B cell (primary cell): ENCODE data around the gene STAM. TPM values are rescaled to one million over a fixed set of nuclear protein-coding genes. Genes with fewer than 3 reads are reported as not detected.

Source experiments
- ATAC-seq: fragments of 200-7000 bp; cut with Tn5 transposase; one replicate; pipeline ENCODE4 v1.10.0; 2021; ENCODE audit warnings: low read depth, mild to moderate bottlenecking, moderate number of reproducible peaks, moderate library complexity
- CTCF ChIA-PET: fragments of 350-600 bp; sonication (Branson Sonifier 250); formaldehyde crosslinking; loops from one replicate; lab custom pipeline; 2021; ENCODE audit warnings: antibody characterized with exemption, inconsistent platforms; lab: Charles Lee
- POLR2A ChIA-PET: fragments of 350-600 bp; sonication (Branson Sonifier 250); formaldehyde crosslinking; loops from one replicate; lab custom pipeline; 2021; ENCODE audit warnings: antibody characterized with exemption; lab: Charles Lee
- DNase-seq: peaks from one replicate; pipeline ENCODE4 v3.0.0; 2013
- H2AFZ ChIP-seq: 2 replicates; pipeline ENCODE4 v1.6.1; 2012; ENCODE audit warnings: mild to moderate bottlenecking, low read depth, low read length; ENCODE audit not compliant: insufficient read depth, poor library complexity, severe bottlenecking
- H3K27ac ChIP-seq, 2 donors: 1 replicate in 1 of 2; 2 replicates in 1 of 2; pipeline ENCODE4 v1.5.1; 2012 to 2013; ENCODE audit warnings: low read length in 2 of 2, mild to moderate bottlenecking in 2 of 2, moderate library complexity in 1 of 2
- H3K27me3 ChIP-seq, 4 experiments: fragments of 200-600 bp in 1 of 4; sonication (generic) in 1 of 4; replicated peaks in 1 of 4; 1 replicate in 2 of 4; 2 replicates in 2 of 4; pipeline versions ENCODE4 v1.6.1 to v1.7.0; 2013 to 2016; ENCODE audit warnings: low read length in 3 of 4, mild to moderate bottlenecking in 2 of 4, mixed read lengths in 1 of 4, moderate library complexity in 1 of 4; ENCODE audit not compliant: insufficient read depth in 4 of 4, control insufficient read depth in 3 of 4; ENCODE audit errors: control extremely low read depth in 1 of 4
- H3K36me3 ChIP-seq, 2 experiments: replicated peaks in 1 of 2; 1 replicate in 1 of 2; 2 replicates in 1 of 2; pipeline versions ENCODE4 v1.6.1 to v1.7.1; 2013; ENCODE audit warnings: low read length in 1 of 2; ENCODE audit not compliant: insufficient read depth in 2 of 2, control insufficient read depth in 1 of 2; ENCODE audit errors: control extremely low read depth in 1 of 2, extremely low read depth in 1 of 2
- H3K4me1 ChIP-seq, 2 donors: fragments of 200-600 bp in 1 of 2; sonication (generic) in 1 of 2; 1 replicate in 1 of 2; 2 replicates in 1 of 2; pipeline versions ENCODE4 v1.5.1 to v1.6.1; 2013 to 2017; ENCODE audit warnings: low read length in 2 of 2; ENCODE audit not compliant: control insufficient read depth in 2 of 2, insufficient read depth in 2 of 2
- H3K4me2 ChIP-seq: replicated peaks from 2 replicates; pipeline ENCODE3; 2012; ENCODE audit warnings: mild to moderate bottlenecking, low read depth, low read length; ENCODE audit not compliant: poor library complexity, severe bottlenecking
- H3K4me3 ChIP-seq, 5 experiments: fragments of 200-600 bp in 1 of 5; sonication (generic) in 1 of 5; 1 replicate in 3 of 5; 2 replicates in 2 of 5; pipeline versions ENCODE4 v1.5.1 to v1.7.0; 2011 to 2016; ENCODE audit warnings: low read length in 4 of 5, mild to moderate bottlenecking in 4 of 5, low read depth in 2 of 5, control low read depth in 1 of 5, moderate library complexity in 1 of 5; ENCODE audit not compliant: insufficient read depth in 1 of 5; ENCODE audit errors: control extremely low read depth in 1 of 5, extremely low read depth in 1 of 5
- H3K79me2 ChIP-seq: fragments of 200-600 bp; sonication (generic); one replicate; pipeline ENCODE4 v1.6.0; 2016; ENCODE audit warnings: low read length; ENCODE audit not compliant: control insufficient read depth, insufficient read depth
- H3K9ac ChIP-seq: fragments of 200-600 bp; sonication (generic); 2 replicates; pipeline ENCODE4 v1.6.1; 2017; ENCODE audit warnings: mild to moderate bottlenecking, low read length, moderate library complexity
- H3K9me3 ChIP-seq, 3 donors: one replicate each; pipeline versions ENCODE4 v1.6.1 to v1.7.1; 2013; ENCODE audit warnings: low read length in 2 of 3; ENCODE audit not compliant: control insufficient read depth in 2 of 3, insufficient read depth in 1 of 3; ENCODE audit errors: control extremely low read depth in 1 of 3
- H4K20me1 ChIP-seq: 2 replicates; pipeline ENCODE4 v1.6.0; 2012; ENCODE audit warnings: mild to moderate bottlenecking, low read length; ENCODE audit not compliant: insufficient read depth, control insufficient read depth, poor library complexity, severe bottlenecking
- H3K27ac Mint-ChIP-seq: one replicate; pipeline ENCODE4 v1.8.0; 2021; ENCODE audit warnings: mixed read lengths
- H3K27me3 Mint-ChIP-seq: one replicate; pipeline ENCODE4 v1.8.0; 2021; ENCODE audit warnings: mixed read lengths
- H3K4me1 Mint-ChIP-seq: one replicate; pipeline ENCODE4 v1.8.0; 2021; ENCODE audit warnings: mixed read lengths
- H3K4me3 Mint-ChIP-seq: one replicate; pipeline ENCODE4 v1.8.0; 2021; ENCODE audit warnings: mixed read lengths
- H3K9me3 Mint-ChIP-seq: one replicate; pipeline ENCODE4 v1.8.0; 2022; ENCODE audit warnings: mixed read lengths; ENCODE audit not compliant: insufficient read depth
- EZH2 ChIP-seq: IDR thresholded peaks from 2 replicates; pipeline ENCODE4 v1.6.1; 2012; ENCODE audit warnings: borderline replicate concordance, low read depth, mild to moderate bottlenecking, moderate library complexity, low read length; ENCODE audit not compliant: insufficient read depth, poor library complexity, severe bottlenecking
- WGBS: methylation state at CpG from one replicate; pipeline ENCODE4 v1.1.5; 2013; ENCODE audit warnings: missing lambda C conversion rate; ENCODE audit not compliant: insufficient coverage; 5-methylcytosine and 5-hydroxymethylcytosine counted together
- intact Hi-C: fragments of 100-400 bp; cut with micrococcal nuclease; formaldehyde crosslinking; loops from one replicate; pipeline ENCODE4 v1.10.0; 2022
- polyA plus RNA-seq: library from polyadenylated mRNA; depleted of rRNA; stranded (reverse); fragments of >200 nt; gene quantifications from 2 replicates; pipeline ENCODE4 v1.2.3, GENCODE V29; 2012
- total RNA-seq, 2 donors: library from RNA; stranded (reverse); fragments of 120-200 nt in 1 of 2; gene quantifications; 1 replicate in 1 of 2; 2 replicates in 1 of 2; pipeline versions ENCODE4 v1.2.3 to v1.2.4, GENCODE V29; 2013 to 2022
- TF ChIP-seq, protein P1 (sequence below): fragments of 200-600 bp; IDR thresholded peaks from one replicate; pipeline ENCODE4 v1.8.0; 2022; ENCODE audit warnings: antibody characterized with exemption, mild to moderate bottlenecking

Gene STAM
- total and polyA plus RNA-seq, 2 donors (not counting 1 experiment from before 2014, with no cell fraction given): 9.1 to 35.1 TPM

DNA sequence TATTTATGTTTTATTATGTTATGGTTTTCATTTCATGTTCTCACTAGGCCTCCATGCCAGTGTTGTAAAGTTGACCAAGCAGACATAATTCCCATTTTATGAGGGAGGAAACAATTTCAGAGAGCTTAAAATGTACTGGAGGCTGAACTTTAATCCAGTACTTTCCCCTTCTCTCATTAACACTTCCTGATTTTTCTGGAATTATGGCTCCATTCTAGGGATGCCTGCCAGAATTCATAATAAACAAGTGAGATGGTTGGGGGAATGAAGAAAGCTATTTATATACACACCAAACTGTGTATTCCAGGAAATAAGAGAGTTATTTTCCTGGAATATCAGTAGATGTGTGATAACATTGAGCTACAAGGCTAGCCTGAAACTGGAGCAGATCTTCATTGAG lies 114.9 kb downstream of the STAM start:
- Histone ChIP-seq H2AFZ (no peak overlapping the region), H3K36me3 (no peaks in the 10 kb centered on the region), H3K4me2 (no peak overlapping the region), H4K20me1 (no peaks in the 10 kb centered on the region), H3K4me1 (peaks cover 3 to 8% of the 10 kb centered on the region in 2 donors), H3K27me3 (no peaks in the 10 kb centered on the region), H3K9ac (no peak overlapping the region), H3K79me2 (no peaks in the 10 kb centered on the region), H3K4me3 (no peak overlapping the region), H3K27ac (no peak overlapping the region), H3K9me3 (no peaks in the 10 kb centered on the region)
- DNase-seq (no peak), ATAC-seq (no peak)
- CTCF ChIA-PET: no interaction called here
- Mint-ChIP-seq H3K27me3 (peaks cover 3% of the 10 kb centered on the region), H3K9me3 (no peaks in the 10 kb centered on the region), H3K27ac (no peak overlapping the region), H3K4me1 (peaks cover 5% of the 10 kb centered on the region), H3K4me3 (no peak overlapping the region)
- intact Hi-C loops: no loop called here
- POLR2A ChIA-PET: no interaction called here
- no peak for TF ChIP-seq EZH2
- TF ChIP-seq, protein P1, sequence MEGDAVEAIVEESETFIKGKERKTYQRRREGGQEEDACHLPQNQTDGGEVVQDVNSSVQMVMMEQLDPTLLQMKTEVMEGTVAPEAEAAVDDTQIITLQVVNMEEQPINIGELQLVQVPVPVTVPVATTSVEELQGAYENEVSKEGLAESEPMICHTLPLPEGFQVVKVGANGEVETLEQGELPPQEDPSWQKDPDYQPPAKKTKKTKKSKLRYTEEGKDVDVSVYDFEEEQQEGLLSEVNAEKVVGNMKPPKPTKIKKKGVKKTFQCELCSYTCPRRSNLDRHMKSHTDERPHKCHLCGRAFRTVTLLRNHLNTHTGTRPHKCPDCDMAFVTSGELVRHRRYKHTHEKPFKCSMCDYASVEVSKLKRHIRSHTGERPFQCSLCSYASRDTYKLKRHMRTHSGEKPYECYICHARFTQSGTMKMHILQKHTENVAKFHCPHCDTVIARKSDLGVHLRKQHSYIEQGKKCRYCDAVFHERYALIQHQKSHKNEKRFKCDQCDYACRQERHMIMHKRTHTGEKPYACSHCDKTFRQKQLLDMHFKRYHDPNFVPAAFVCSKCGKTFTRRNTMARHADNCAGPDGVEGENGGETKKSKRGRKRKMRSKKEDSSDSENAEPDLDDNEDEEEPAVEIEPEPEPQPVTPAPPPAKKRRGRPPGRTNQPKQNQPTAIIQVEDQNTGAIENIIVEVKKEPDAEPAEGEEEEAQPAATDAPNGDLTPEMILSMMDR: no peak

DNA sequence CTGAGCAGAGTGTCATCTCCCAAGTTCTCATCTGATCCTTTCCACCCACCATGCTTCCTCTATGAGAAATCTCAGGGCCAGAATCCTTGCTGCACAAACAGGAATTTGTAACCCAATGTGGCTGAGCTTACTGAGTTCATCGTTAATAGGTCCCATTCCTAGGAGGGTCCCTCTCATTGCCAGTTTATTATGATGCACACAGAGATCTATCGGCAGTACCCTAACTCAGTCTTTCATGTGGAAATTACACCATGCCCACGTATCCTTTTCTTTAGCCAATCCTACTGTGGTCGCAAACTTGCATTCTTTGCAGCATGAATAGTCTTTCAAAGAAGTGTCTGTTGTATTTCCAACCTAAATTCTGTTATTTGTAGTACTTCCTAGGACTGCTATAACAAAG lies 120.2 kb downstream of the STAM start:
- Mint-ChIP-seq H3K27ac (no peak overlapping the region), H3K4me1 (no peaks in the 10 kb centered on the region), H3K9me3 (peaks cover 8% of the 10 kb centered on the region), H3K27me3 (peaks cover 11% of the 10 kb centered on the region), H3K4me3 (no peak overlapping the region)
- Histone ChIP-seq H3K9me3 (peaks cover 0 to 3% (median 0%) of the 10 kb centered on the region in 3 donors), H3K27me3 (no peaks in the 10 kb centered on the region), H3K27ac (no peak overlapping the region), H3K79me2 (no peaks in the 10 kb centered on the region), H3K9ac (no peak overlapping the region), H3K4me2 (no peak overlapping the region), H3K4me1 (no peaks in the 10 kb centered on the region), H3K36me3 (no peaks in the 10 kb centered on the region), H3K4me3 (no peak overlapping the region), H4K20me1 (no peaks in the 10 kb centered on the region), H2AFZ (no peak overlapping the region)
- TF ChIP-seq, protein P1: no peak
- no peak for TF ChIP-seq EZH2
- WGBS: 96% methylated on average over 2 of the region's 4 CpGs
- no peak for ATAC-seq
- intact Hi-C loops: no loop called here
- no peak for DNase-seq
- CTCF ChIA-PET: interaction anchor here (1.0 kb wide), 1 partner anchor 20 kb away, joined by 3 read pairs; no protein-coding TSS in a partner anchor
- POLR2A ChIA-PET: no interaction called here
